NCI-H774 (cell line): ENCODE data around the gene TEX22.

ENCODE experiments used
- DNase-seq: peaks from one replicate; lab custom pipeline; 2025; lab: John Stamatoyannopoulos, UW

The TEX22 gene

DNA sequence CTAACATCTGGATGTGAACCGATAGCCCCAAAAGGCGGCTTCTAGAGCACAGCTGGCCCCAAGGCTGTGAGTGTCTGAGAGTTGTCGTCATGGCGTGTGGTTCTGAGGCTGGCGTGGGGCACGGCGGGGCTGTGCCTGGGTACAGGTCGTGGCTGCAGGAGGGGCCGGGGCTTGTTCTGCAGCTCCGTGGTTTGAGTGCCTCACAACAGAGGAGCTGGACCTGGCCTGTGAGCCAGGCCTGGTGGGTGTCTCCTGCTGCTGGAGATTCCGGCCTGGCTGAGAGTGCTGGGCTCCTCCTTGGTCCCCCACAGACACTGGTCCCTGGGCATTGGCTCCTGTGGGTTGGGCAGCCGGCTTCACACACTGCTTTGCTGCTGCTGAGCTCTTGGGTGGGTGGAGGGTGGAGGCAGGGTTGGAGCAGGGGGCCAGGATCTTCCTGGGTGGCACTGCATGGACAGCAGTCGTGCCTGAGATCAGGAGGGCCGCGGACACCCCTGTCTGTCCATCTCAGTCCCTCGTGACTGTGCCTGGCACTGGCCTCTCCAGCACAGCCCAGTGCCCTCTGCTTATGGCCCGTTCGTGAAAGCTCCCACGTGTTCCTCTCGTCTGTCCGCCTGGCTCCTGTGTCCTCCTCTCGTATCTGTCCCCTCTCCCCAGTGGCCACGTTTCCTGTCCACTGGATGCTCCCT, 31.8 kb upstream of the TEX22 start:
- no peak for DNase-seq

- DNase-seq = no peak
Observed at GRCh38 chr14:105367116-105368031, 31.0 kb upstream of the TEX22 start.

DNA sequence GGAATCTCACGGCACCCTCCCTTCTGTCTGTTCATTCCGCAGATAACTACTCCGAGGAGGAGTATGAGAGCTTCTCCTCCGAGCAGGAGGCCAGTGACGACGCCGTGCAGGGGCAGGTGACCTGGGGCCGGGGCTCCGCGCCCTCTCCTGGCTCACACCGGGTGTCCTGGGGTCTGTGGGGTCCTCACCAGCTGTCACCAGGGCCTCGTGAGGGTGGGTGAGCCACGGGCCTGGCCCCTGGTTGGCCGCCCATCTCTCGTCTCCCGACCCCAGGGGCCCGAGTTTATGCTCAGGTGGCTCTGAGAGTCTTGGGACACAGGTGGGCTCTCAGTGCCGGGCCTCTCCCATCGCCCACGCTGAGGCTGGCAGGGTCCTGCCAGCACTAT, 30.3 kb upstream of the TEX22 start:
- no peak for DNase-seq

DNA sequence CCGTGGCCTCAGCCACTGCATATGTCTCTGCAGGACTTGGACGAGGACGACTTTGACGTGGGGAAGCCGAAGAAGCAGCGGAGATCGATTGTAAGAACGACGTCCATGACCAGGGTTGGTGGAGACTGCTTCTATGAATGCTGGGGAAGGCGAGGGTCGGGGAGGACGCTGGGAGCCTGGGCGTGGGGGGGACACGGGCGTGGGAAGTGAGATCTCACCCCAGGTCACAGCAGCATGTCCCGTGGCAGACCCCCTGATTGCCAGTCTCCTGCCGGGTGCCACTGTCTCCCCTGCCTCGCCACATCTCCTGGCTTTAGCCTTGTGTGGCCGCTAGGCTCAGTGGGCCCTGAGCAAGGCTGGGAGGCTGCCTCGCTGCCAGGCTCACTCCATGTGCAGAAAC, 29.9 kb upstream of the TEX22 start:
- DNase-seq = no peak

- no peak for DNase-seq
Observed at GRCh38 chr14:105368910-105369652, 29.3 kb upstream of the TEX22 start.

DNA sequence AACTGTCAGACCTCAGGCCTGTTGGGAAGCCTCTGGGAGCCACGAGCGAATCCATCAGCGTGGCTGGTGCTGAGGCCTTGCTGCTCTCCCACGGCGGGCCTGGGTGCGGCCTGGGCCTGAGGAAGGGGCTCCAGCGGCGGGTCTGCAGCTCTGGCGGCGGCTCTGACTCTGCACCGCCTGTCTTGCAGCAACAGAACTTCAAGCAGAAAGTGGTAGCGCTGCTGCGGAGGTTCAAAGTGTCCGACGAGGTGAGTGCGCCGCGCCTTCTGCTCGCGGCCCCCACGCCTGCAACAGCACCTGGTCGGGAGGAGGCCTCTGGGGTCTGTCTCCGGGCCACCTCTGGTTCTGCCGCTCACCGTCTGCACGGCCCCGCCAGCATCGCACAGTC, 28.7 kb upstream of the TEX22 start:
- DNase-seq = no peak

DNA sequence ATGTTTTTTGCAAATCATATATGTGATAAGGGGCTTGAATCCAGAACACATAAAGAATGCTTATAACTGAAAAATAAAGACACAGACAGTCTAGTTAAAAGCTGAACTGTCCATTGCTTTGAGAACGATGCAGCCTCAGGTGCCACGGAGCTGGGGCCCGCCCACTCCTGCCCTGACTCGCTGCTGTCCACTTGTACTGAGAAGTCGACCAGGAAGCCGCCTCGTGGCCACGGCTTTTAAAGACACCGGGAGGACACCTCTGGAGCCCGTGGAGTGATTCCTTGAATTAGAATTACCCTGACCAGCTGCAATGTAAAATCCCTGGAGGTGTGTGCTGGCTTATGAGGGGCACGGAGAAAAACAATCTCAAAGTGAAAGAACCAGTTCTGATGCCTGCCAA, 23.9 kb upstream of the TEX22 start:
- DNase-seq = no peak

DNA sequence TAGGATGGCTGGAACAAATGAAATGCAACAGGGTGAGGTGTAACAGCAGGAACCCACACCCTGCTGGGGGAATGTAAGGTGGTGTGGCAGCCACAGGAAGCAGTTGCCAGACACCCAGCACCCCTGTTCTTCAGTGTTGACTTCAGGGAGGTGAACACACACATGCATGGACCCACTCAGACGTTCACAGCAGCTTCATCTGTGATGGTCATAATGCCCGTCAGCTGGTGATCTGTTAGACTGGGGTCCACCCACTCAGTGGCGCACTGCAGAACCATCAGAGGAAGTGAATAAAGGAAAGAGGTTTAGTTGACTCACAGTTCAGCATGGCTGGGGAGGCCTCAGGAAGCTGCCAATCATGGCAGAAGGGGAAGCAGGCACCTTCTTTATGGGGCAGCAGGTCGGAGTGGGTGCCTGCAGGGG, 22.7 kb upstream of the TEX22 start:
- DNase-seq = no peak

GRCh38 chr14:105376521-105377440, 21.6 kb upstream of the TEX22 start:
- DNase-seq = no peak

DNA sequence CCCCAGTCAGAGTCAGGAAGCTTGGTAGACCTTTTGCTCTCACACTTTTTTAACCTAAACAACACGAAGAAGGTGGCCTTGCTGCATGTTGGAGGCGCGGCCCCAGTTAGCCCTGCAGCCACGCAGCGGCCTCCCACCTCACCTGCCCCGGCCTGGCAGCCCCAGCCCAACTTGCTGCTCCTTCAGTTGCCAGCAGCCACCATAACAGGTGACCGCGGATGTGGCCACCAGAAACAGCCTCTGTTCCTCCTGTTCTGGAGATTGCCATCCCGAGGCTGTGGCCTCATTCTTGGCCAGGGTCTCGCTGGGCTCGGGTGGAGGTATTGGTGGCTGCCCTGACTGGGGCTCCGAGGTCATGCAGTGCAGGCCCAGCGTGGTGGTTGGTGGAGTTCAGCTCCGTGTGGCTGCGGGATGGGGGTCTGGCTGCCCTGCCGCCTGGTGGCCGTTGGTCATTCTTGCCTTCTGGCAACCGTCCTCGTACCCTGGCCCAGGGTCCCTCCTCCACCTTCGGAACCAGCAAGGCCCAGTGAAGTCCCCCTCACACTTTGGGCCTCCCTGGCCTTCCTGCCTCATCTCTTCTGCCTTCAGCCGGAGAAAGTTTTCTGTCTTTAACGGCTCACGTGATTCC, 20.7 kb upstream of the TEX22 start:
- DNase-seq = no peak

- no peak for DNase-seq
Observed at GRCh38 chr14:105378199-105378598, 20.1 kb upstream of the TEX22 start.

- DNase-seq = no peak
Observed at GRCh38 chr14:105378873-105379685, 19.3 kb upstream of the TEX22 start.

GRCh38 chr14:105379946-105380345, 18.4 kb upstream of the TEX22 start:
- DNase-seq = no peak

- no peak for DNase-seq
Observed at GRCh38 chr14:105380756-105381155, 17.6 kb upstream of the TEX22 start.

DNA sequence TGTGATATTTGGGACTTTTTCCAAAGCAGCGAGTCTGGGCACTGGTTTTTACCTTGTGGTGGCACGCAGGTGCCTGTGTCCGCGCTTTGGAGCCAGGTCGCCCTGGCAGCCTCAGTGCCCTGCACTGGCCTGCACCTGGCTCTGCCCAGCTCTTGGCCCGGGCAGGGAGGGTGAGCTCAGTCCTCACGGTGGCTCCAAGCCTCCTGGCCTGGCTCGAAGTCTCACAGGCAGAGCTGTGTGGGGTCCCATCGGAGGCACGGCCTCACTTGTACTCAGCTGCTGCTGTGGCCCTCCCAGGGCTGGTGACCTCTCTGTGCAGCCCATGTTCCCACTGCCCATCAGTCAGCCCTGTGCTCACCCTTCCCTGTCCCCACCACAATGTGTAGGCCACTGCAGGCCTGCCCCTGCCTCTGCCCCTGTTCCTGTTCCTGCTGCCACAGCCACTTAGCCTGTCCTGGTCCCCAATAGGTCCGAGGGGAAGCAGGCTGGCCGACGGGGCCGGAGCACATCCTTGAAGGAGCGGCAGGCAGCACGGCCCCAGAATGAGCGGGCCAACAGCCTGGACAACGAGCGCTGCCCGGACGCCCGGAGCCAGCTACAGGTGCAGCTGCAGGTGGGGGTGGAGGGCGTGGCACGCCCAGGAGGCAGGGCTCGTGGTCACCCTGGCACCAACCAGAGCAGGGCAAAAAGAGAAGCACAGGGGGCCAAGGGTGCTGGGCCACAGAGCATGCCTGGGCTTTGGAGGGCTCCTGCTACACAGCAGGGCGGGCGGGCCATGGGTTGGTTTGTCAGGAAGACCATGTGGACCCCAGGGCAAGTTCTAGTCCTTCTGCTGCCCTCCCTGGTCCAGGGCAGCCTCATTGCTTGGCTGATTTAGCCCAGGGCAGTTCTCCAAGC, 16.6 kb upstream of the TEX22 start:
- no peak for DNase-seq

DNA sequence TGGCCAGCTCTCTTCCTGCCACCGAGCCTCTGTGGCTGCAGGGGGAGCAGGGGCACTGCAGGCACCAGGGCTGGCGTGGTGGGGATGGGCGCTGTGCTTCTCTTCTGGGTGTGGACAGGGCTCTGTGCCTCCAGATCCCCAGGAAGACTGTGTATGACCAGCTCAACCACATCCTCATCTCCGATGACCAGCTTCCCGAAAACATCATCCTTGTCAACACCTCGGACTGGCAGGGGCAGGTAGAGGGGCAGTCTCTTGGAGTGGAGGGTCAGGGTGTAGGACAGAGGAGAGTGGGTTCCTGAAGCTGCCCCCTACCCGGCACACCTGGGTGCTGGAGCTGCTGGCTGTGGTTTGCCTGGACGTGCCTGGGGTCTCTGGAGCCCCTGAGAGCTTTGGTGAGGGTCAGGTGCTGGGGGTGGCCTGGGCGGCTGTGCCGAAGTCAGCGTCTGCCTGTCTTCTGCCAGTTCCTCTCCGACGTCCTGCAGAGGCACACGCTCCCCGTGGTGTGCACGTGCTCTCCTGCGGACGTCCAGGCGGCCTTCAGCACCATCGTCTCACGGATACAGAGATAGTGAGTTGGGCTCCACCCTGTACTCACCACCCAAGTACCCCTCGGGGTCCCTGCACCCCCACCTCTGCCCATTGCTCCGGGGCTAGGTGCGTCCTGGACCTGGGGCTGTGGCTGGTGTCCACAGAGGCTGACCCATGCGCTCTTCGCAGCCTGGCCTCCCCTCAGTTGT, 15.8 kb upstream of the TEX22 start:
- DNase-seq = no peak

DNA sequence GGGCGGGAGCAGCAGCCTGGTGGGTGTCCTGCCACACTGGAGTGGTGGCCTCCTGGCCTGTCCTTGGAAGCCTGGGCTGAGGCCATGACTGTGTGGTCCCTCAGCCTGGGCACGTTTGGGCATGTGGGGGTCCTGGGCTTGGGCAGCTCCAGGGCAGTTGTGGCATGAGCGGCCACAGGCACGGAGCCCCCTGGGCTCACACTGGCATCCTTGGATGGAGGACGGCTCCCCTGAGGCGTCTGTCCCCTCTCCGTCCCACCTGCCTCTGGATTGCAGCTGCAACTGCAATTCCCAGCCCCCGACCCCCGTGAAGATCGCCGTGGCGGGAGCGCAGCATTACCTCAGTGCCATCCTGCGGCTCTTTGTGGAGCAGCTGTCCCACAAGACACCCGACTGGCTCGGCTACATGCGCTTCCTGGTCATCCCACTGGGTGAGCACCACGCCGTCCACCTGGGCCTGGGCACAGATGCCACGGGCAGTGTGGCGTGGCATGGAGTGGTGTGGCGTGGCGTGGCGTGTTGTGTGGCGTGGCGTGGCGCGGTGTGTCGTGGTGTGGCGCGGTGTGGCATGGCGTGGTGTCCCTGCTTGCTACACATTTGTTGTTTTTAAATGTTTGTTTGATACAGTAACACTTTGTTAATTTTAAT, 15.1 kb upstream of the TEX22 start:
- no peak for DNase-seq

DNA sequence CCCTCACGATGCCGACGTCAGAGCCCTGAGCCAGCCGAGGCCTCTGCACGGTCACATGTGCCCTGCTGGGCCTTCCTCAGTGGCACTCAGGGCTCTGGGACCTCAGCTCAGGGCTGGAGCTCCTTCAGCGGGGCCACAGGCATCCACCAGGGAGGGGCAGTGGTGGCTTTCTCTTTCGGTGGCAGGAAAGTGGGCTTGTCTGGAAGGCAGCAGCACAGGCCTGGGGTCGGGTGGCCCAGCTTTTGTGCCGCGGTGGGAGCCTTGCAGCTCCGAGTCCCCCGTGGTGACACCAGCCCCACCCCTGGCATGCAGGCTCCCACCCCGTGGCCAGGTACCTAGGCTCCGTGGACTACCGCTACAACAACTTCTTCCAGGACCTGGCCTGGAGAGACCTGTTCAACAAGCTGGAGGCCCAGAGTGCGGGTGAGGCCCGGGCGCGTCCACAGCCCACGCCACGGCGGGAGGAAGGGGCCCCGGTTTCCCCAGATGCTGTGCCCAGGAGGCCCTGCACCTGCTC, 14.2 kb upstream of the TEX22 start:
- no peak for DNase-seq
